Ovary (tissue), 3 donors: ENCODE results near the gene SLC9B1.

Experiments used
- CTCF ChIP-seq, 3 donors: fragments of 450-650 bp in 2 of 3; fragments of 200-600 bp in 1 of 3; IDR thresholded peaks; one replicate each; pipeline versions ENCODE4 v1.5.1 to v1.8.0; 2016 to 2022; ENCODE audit warnings: antibody characterized with exemption in 3 of 3, mild to moderate bottlenecking in 1 of 3
- EP300 ChIP-seq: sonication (generic); formaldehyde crosslinking; IDR thresholded peaks from one replicate; pipeline ENCODE4 v1.6.1; 2017; ENCODE audit warnings: antibody characterized with exemption
- POLR2A ChIP-seq: fragments of 450-650 bp; IDR thresholded peaks from one replicate; pipeline ENCODE4 v1.6.1; 2017; ENCODE audit warnings: antibody characterized with exemption, mild to moderate bottlenecking, moderate library complexity
- donor health status: DM: no; HTN: no; CAD: no.

- no peak for TF ChIP-seq CTCF (IDR thresholded peaks at IDR 0.05)
- no peak for TF ChIP-seq POLR2A
- no peak for TF ChIP-seq EP300
Observed at GRCh38 chr4:103060453-103061148, 41.1 kb upstream of the SLC9B1 start.
